GM11168 (cell line): Measurements from ENCODE around the gene ENTPD1.
"Not testable (repeated sequence)": the region's sequence is repeated elsewhere in the genome, so short reads cannot be mapped to it uniquely, and the experiment has no call there.

Source experiments
- in situ Hi-C: fragments of 300-500 bp; cut with MboI; formaldehyde crosslinking; loops from one replicate; pipeline ENCODE4 v1.12.0; 2022; ENCODE audit warnings: low sequenced_read_pairs; ENCODE audit not compliant: unreplicated experiment

ENTPD1 gene

DNA sequence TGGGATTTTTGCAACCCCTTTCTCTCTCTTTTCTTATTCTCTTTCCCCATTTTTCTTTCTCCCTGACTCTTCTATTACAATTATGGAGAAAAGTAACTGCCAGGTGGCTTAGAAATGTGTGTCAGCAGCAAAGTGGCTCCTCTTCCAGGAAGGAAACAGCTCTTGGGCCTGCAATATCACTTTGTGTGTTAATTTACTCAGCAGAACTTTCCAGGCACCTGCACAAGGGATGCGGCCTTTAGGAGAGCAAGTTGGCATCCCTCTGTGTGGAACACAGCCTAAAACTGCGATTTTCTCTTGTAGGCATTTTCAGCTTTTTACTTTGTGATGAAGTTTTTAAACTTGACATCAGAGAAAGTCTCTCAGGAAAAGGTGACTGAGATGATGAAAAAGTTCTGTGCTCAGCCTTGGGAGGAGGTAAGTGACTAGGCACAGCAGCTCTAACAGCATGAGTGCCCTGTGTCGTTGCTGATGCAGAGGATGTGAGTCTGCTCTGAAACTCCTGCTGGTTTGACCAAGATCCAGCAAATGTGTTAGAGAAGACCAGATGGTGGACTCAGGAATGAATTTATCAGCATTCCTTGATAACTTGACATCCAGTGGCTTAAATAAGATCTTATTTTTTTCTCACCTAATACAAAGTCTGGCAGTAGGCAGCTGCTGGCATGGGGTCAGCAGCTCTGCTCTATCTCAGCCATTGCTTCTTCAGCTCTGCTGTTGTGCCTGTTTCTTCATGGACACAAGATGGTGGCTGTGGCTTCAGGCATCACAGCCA, 104.4 kb downstream of the ENTPD1 start:
- in situ Hi-C loops, result no loop called here

- in situ Hi-C loops, result no loop called here
Observed at GRCh38 chr10:95861386-95861785, 105.4 kb downstream of the ENTPD1 start.

- in situ Hi-C loops, result no loop called here
Observed at GRCh38 chr10:95864906-95865813, 109.2 kb downstream of the ENTPD1 start.

DNA sequence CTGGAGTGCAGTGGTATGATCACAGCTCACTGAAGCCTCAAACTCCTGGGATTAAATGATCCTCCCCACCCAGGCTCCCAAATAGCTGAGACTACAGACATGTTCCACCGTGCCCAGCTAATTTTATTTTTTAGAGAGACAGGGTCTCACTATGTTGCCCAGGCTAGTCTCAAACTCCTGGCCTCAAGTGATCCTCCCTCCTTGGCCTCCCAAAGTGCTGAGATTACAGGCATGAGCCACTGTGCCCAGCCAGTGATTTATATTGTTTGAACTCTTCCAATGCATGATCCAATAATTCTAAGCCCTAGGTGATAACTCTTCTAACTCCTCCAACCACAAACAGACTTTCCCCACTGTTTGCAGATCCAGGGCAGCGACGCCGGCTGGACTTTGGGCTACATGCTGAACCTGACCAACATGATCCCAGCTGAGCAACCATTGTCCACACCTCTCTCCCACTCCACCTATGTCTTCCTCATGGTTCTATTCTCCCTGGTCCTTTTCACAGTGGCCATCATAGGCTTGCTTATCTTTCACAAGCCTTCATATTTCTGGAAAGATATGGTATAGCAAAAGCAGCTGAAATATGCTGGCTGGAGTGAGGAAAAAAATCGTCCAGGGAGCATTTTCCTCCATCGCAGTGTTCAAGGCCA, 110.0 kb downstream of the ENTPD1 start:
- in situ Hi-C loops, result no loop called here

DNA sequence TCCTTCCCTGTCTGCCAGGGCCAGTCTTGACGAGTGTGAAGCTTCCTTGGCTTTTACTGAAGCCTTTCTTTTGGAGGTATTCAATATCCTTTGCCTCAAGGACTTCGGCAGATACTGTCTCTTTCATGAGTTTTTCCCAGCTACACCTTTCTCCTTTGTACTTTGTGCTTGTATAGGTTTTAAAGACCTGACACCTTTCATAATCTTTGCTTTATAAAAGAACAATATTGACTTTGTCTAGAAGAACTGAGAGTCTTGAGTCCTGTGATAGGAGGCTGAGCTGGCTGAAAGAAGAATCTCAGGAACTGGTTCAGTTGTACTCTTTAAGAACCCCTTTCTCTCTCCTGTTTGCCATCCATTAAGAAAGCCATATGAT, 110.5 kb downstream of the ENTPD1 start:
- in situ Hi-C loops, result no loop called here

DNA sequence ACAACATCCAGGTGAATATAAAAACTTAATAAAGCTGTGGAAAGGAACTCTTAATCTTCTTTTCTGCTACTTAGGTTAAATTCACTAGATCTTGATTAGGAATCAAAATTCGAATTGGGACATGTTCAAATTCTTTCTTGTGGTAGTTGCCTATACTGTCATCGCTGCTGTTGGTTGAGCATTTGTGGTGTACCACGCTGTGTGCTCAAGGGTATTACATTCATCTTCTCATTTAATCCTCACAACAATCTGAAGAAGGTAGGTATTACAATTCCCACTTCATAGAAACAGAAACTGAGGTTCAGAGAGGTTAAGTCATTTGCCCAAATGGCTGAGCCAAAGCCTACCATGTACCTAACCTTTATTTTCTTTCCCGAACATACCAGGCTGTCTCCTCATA, 111.9 kb downstream of the ENTPD1 start:
- in situ Hi-C loops, result no loop called here

DNA sequence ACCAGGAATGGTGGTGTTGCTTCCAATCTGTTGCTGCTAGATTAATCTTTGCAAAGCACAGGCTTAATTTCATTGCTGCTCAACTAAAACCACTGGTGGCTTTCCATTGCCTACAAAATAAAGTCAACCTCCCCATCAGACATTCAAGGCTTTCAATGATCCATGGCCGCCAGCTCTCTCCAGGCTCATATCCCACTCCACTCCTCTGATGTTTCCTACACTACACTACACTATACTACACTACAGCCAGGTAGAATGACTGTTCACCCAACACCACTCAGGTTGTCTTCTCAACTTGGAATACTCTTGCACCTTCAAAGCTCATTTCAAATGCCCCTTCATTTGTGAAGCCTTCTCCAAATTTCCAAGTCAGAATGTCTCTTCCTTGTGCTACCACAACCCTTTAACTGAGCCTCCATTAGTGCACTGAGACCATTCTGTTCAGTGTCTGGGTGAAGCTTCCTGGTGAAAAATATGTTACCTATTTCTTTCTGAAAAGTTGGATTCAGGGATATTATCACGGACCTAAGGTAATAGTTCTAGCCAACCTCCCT, 116.3 kb downstream of the ENTPD1 start:
- in situ Hi-C loops, result no loop called here

GRCh38 chr10:95873139-95873538, 117.2 kb downstream of the ENTPD1 start:
- in situ Hi-C loops, result no loop called here

GRCh38 chr10:95873651-95874050, 117.7 kb downstream of the ENTPD1 start:
- in situ Hi-C loops, result no loop called here

- in situ Hi-C loops, result not testable (repeated sequence)
Observed at GRCh38 chr10:95874783-95875182, 118.8 kb downstream of the ENTPD1 start.

DNA sequence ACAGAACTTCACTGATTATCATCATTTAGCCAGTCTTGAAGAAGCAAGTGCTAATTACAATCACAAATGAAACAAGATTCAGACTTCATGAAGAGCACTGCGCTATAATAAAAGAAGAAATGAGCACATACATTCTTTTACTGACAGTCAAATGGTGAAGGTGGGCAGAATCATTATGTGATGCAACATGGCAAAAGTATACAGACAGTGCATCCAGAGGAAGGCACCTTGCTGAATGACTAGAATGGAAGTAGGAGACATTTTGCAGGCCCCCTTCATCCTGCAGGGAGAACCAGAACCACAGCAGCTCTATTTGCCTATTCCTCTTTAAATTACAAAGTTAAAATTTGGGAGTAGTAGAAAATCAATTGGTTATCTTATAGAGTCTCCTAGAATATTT, 120.8 kb downstream of the ENTPD1 start:
- in situ Hi-C loops, result no loop called here

- in situ Hi-C loops, result no loop called here
Observed at GRCh38 chr10:95877881-95878280, 121.9 kb downstream of the ENTPD1 start.

GRCh38 chr10:95880704-95881103, 124.7 kb downstream of the ENTPD1 start:
- in situ Hi-C loops, result no loop called here

DNA sequence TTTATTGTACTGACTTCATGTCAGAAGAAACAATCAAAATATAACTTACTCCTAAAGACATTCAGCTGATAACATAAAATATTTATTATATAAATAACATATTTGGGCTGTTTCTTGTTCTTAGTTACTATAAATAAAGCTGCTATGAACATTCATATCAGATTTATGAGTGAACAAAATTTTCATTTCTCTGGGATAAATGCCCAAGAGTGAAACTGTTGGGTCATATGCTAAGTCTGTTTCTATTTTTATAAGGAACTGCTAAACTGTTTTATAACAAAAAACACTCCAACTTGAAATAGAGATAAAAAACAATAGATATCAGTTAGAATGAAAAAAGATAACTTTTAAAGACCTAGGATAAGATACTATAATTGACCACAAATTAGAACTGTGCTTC, 125.4 kb downstream of the ENTPD1 start:
- in situ Hi-C loops, result no loop called here

DNA sequence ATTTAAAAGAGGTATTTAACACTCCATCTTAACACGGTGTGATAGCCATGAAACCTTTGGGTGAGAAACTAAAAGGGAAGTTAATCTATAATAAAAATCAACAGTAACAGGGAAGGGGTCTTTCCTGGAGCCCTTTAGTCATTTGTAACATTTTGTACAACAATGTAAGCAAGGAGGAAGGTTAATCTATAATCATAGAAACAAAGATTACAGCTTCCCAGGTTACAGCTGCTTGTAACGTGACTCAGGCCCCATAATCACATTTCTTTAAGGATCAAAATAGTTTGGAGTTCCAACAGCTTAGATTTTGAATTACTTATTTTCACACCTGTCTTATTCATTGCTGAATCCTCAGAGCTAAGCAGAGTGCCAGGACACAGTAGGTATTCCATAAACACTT, 133.9 kb downstream of the ENTPD1 start:
- in situ Hi-C loops, result no loop called here

GRCh38 chr10:95896071-95896850, 140.3 kb downstream of the ENTPD1 start:
- in situ Hi-C loops, result no loop called here

GRCh38 chr10:95905897-95906580, 150.1 kb downstream of the ENTPD1 start:
- in situ Hi-C loops, result loop anchor here (25.0 kb wide), 1 partner anchor 1319 kb away; no protein-coding TSS in a partner anchor

- in situ Hi-C loops, result loop anchor here (25.0 kb wide), 1 partner anchor 1320 kb away; no protein-coding TSS in a partner anchor
Observed at GRCh38 chr10:95906677-95907455, 150.9 kb downstream of the ENTPD1 start.
